HCT116 (cell line): ENCODE data around the gene BORCS5. TPM values are rescaled to one million over a fixed set of nuclear protein-coding genes. Genes with fewer than 3 reads are reported as not detected.

Experiments
- ATAC-seq: fragments of 200-7000 bp; cut with Tn5 transposase; 2 replicates; pipeline ENCODE4 v1.9.1; 2020; ENCODE audit warnings: mild to moderate bottlenecking, moderate library complexity
- BruUV-seq: library from RNA; stranded (reverse); fragments of 400-500 nt; replicated peaks from 2 replicates; lab custom pipeline; 2021; lab: Mats Ljungman, UMichigan
- CTCF ChIA-PET: fragments of 300-600 bp; sonication (Branson Sonifier 250); formaldehyde crosslinking; loops from one replicate; lab custom pipeline; 2021; ENCODE audit warnings: antibody characterized with exemption; lab: Charles Lee
- POLR2A ChIA-PET: fragments of 300-600, 350-600 bp; sonication (Branson Sonifier 250); formaldehyde crosslinking; loops from one replicate; lab custom pipeline; 2021; ENCODE audit warnings: antibody characterized with exemption; lab: Charles Lee
- RAD21 ChIA-PET, 2 experiments: fragments of 300-600 bp; sonication (Branson Sonifier 250); formaldehyde crosslinking; loops; one replicate each; lab custom pipeline; 2023; ENCODE audit warnings: low total read pairs in 2 of 2; ENCODE audit not compliant: uncharacterized antibody in 2 of 2, unreplicated experiment in 2 of 2, low non-redundant PET in 1 of 2; lab: Charles Lee
- DNase-seq: peaks from one replicate; pipeline ENCODE4 v3.0.0-alpha.2; 2010; ENCODE audit warnings: low read depth, low spot score
- H2AFZ ChIP-seq: fragments of 200-600 bp; shearing (Covaris generic), sonication (generic); 2 replicates; pipeline ENCODE4 v1.6.1; 2017; ENCODE audit warnings: low read depth, mixed run types, mixed read lengths, antibody characterized with exemption, low read length; ENCODE audit not compliant: poor library complexity, severe bottlenecking
- H3K27ac ChIP-seq: 2 replicates; pipeline ENCODE4 v1.5.1; 2012; ENCODE audit warnings: low read depth, low read length
- H3K27me3 ChIP-seq: fragments of 200-600 bp; sonication (generic); 2 replicates; pipeline ENCODE4 v1.6.1; 2016; ENCODE audit warnings: mixed run types, low read length, mixed read lengths; ENCODE audit not compliant: insufficient read depth
- H3K36me3 ChIP-seq, 2 experiments: fragments of 200-500 bp in 1 of 2; fragments of 200-600 bp in 1 of 2; sonication (Bioruptor generic) in 1 of 2; sonication (generic) in 1 of 2; 2 replicates each; pipeline versions ENCODE4 v1.5.1 to v1.6.1; 2014 to 2016; ENCODE audit warnings: low read length in 2 of 2, inconsistent platforms in 1 of 2, mixed read lengths in 1 of 2, mixed run types in 1 of 2; ENCODE audit not compliant: insufficient read depth in 2 of 2, control insufficient read depth in 1 of 2
- H3K4me1 ChIP-seq, 2 experiments: fragments of 200-600 bp in 1 of 2; sonication (generic) in 1 of 2; 2 replicates each; pipeline versions ENCODE4 v1.5.1 to v1.6.1; 2012 to 2017; ENCODE audit warnings: low read length in 2 of 2, inconsistent platforms in 1 of 2, mild to moderate bottlenecking in 1 of 2, mixed read lengths in 1 of 2, mixed run types in 1 of 2, moderate library complexity in 1 of 2; ENCODE audit not compliant: insufficient read depth in 2 of 2, control insufficient read depth in 1 of 2
- H3K4me2 ChIP-seq: fragments of 200-600 bp; sonication (generic); 2 replicates; pipeline ENCODE4 v1.6.1; 2017; ENCODE audit warnings: mixed run types, low read length, mixed read lengths
- H3K4me3 ChIP-seq, 2 experiments: fragments of 200-600 bp in 1 of 2; sonication (generic) in 1 of 2; replicated peaks in 1 of 2; 2 replicates each; pipeline ENCODE4 v1.5.1; 2011 to 2016; ENCODE audit warnings: low read length in 2 of 2, control low read depth in 1 of 2, low read depth in 1 of 2, mild to moderate bottlenecking in 1 of 2, mixed read lengths in 1 of 2, mixed run types in 1 of 2
- H3K79me2 ChIP-seq: fragments of 200-600 bp; sonication (generic); 2 replicates; pipeline ENCODE4 v1.6.1; 2017; ENCODE audit warnings: mild to moderate bottlenecking, mixed run types, low read length, moderate library complexity, mixed read lengths; ENCODE audit not compliant: insufficient read depth
- H3K9ac ChIP-seq: fragments of 200-600 bp; sonication (generic); 2 replicates; pipeline ENCODE4 v1.6.1; 2016; ENCODE audit warnings: low read length, mixed read lengths
- H3K9me2 ChIP-seq: fragments of 200-600 bp; sonication (generic), shearing (Covaris generic); 2 replicates; pipeline ENCODE4 v1.6.1; 2017; ENCODE audit warnings: mixed run types, mild to moderate bottlenecking, moderate library complexity; ENCODE audit not compliant: insufficient read depth
- H3K9me3 ChIP-seq, 2 experiments: fragments of 200-500 bp in 1 of 2; fragments of 200-600 bp in 1 of 2; sonication (Bioruptor generic) in 1 of 2; sonication (generic) in 1 of 2; 2 replicates each; pipeline ENCODE4 v1.6.1; 2014 to 2017; ENCODE audit warnings: low read length in 2 of 2, mixed read lengths in 2 of 2, inconsistent platforms in 1 of 2, low read depth in 1 of 2, mild to moderate bottlenecking in 1 of 2, mixed run types in 1 of 2, moderate library complexity in 1 of 2; ENCODE audit not compliant: control insufficient read depth in 1 of 2, insufficient read depth in 1 of 2
- H4K20me1 ChIP-seq: fragments of 200-600 bp; sonication (generic), shearing (Covaris generic); 2 replicates; pipeline ENCODE4 v1.6.1; 2017; ENCODE audit warnings: mixed run types, mild to moderate bottlenecking, moderate library complexity; ENCODE audit not compliant: insufficient read depth
- ELF1 ChIP-seq: IDR thresholded peaks from 2 replicates; pipeline ENCODE4 v1.6.1; 2012; ENCODE audit warnings: low read depth, borderline replicate concordance
- POLR2A ChIP-seq: IDR thresholded peaks from 2 replicates; pipeline ENCODE4 v1.7.0; 2011; ENCODE audit warnings: borderline replicate concordance; ENCODE audit not compliant: insufficient read depth, insufficient read length; ENCODE audit errors: extremely low read depth
- POLR2AphosphoS5 ChIP-seq: IDR thresholded peaks from 2 replicates; pipeline ENCODE4 v1.6.1; 2011; ENCODE audit warnings: mild to moderate bottlenecking, low read depth, low read length, moderate library complexity
- RAD21 ChIP-seq: IDR thresholded peaks from 2 replicates; pipeline ENCODE4 v1.6.1; 2012; ENCODE audit warnings: low read depth, mild to moderate bottlenecking
- SRF ChIP-seq: IDR thresholded peaks from 2 replicates; pipeline ENCODE4 v1.6.1; 2012; ENCODE audit warnings: low read depth
- TCF7L2 ChIP-seq: IDR thresholded peaks from 2 replicates; pipeline ENCODE4 v1.7.0; 2011; ENCODE audit warnings: borderline replicate concordance, inconsistent platforms; ENCODE audit not compliant: insufficient read depth, insufficient read length; ENCODE audit errors: extremely low read depth
- ZFX ChIP-seq: fragments of 450-650 bp; IDR thresholded peaks from 2 replicates; pipeline ENCODE4 v1.6.1; 2017
- intact Hi-C: fragments of 100-400 bp; cut with micrococcal nuclease; formaldehyde crosslinking; loops from 2 replicates; pipeline ENCODE4 v1.10.0; 2022
- total RNA-seq: library from RNA; stranded (reverse); gene quantifications from one replicate; pipeline ENCODE4 v1.2.1, GENCODE V29; 2021; ENCODE audit not compliant: unreplicated experiment
- TF ChIP-seq, protein P1 (sequence below), 3 experiments: fragments of 200-600 bp in 1 of 3; sonication (generic) in 1 of 3; IDR thresholded peaks in 2 of 3; conservative IDR thresholded peaks in 1 of 3; 2 replicates each; pipeline ENCODE4 v1.5.1; 2012 to 2017; ENCODE audit warnings: low read depth in 2 of 3, low read length in 2 of 3, antibody characterized with exemption in 1 of 3, borderline replicate concordance in 1 of 3, control low read depth in 1 of 3, mild to moderate bottlenecking in 1 of 3, mixed read lengths in 1 of 3, mixed run types in 1 of 3, moderate library complexity in 1 of 3; ENCODE audit not compliant: insufficient read depth in 1 of 3
- TF ChIP-seq, protein P2 (sequence below): IDR thresholded peaks from 2 replicates; pipeline ENCODE4 v1.6.1; 2012

Gene BORCS5
- total RNA-seq, 1 experiment from 2014 or later, result 8.7 TPM

DNA sequence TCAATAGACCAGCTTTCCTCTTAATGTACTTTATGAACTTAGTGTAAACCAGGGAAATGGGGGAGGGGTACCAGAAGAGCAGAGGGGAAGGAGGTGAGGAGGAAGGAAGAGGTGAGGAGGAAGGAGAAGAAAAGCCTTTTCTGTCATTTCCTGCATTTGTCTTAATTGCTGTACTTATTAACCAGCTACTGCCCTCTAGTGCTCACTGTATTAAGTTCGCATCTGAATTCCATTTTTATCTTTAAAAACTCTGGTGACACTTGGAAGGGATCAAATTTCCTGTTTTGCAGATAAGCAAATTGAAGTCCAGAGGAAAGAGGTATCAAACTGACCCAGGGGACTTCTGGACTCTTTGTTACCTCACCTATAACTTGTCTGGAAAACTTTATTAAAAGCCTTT lies 29.1 kb upstream of the BORCS5 start:
- DNase-seq, result peak; percentile 62
- no peak overlapping the region for H3K4me3 ChIP-seq
- no peaks in the 10 kb centered on the region for H3K9me3 ChIP-seq
- no peaks in the 10 kb centered on the region for H3K79me2 ChIP-seq
- peak overlapping the region; percentile 81 for H2AFZ ChIP-seq
- H3K4me1 ChIP-seq, result peaks cover 0 to 5% of the 10 kb centered on the region in 2 experiments; a peak in 1 of 4 replicates
- H3K36me3 ChIP-seq, result no peaks in the 10 kb centered on the region
- H4K20me1 ChIP-seq, result no peaks in the 10 kb centered on the region
- CTCF ChIA-PET, result interaction anchor here (0.7 to 3.0 kb wide), 15 partner anchors 9 to 410 kb away, joined by 3 to 22 read pairs (median 3); no protein-coding TSS in a partner anchor
- H3K27ac ChIP-seq, result no peak overlapping the region
- TF ChIP-seq RAD21 (peak; percentile 83), SRF (no peak), TCF7L2 (no peak), ELF1 (0 out of 2 replicates have a peak, but pooled peaks have one; percentile 15), ZFX (no peak), POLR2A (no peak), POLR2AphosphoS5 (no peak)
- TF ChIP-seq, protein P1, sequence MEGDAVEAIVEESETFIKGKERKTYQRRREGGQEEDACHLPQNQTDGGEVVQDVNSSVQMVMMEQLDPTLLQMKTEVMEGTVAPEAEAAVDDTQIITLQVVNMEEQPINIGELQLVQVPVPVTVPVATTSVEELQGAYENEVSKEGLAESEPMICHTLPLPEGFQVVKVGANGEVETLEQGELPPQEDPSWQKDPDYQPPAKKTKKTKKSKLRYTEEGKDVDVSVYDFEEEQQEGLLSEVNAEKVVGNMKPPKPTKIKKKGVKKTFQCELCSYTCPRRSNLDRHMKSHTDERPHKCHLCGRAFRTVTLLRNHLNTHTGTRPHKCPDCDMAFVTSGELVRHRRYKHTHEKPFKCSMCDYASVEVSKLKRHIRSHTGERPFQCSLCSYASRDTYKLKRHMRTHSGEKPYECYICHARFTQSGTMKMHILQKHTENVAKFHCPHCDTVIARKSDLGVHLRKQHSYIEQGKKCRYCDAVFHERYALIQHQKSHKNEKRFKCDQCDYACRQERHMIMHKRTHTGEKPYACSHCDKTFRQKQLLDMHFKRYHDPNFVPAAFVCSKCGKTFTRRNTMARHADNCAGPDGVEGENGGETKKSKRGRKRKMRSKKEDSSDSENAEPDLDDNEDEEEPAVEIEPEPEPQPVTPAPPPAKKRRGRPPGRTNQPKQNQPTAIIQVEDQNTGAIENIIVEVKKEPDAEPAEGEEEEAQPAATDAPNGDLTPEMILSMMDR (IDR thresholded peaks at IDR 0.05 in 2 of 3, conservative IDR thresholded peaks at IDR 0.05 in 1 of 3; ENCODE audit: borderline replicate concordance in 1 of 3, insufficient read depth in 1 of 3, low read depth in 2 of 3, low read length in 2 of 3), result peak; percentile 59 to 79 (median 78)
- TF ChIP-seq, protein P2, sequence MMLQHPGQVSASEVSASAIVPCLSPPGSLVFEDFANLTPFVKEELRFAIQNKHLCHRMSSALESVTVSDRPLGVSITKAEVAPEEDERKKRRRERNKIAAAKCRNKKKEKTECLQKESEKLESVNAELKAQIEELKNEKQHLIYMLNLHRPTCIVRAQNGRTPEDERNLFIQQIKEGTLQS, result no peak
- intact Hi-C loops, result loop anchor here (1.0 to 2.0 kb wide), 2 partner anchors 291 to 374 kb away; no protein-coding TSS in a partner anchor
- no peaks in the 10 kb centered on the region for H3K9me2 ChIP-seq
- POLR2A ChIA-PET, result no interaction called here
- peak overlapping the region; percentile 25; the same call in 1 of the 2 replicates for H3K4me2 ChIP-seq
- no TSS peak for BruUV-seq
- H3K27me3 ChIP-seq, result no peaks in the 10 kb centered on the region
- RAD21 ChIA-PET, result interaction anchor here (0.8 to 1.5 kb wide), 3 partner anchors 8 to 246 kb away, joined by 3 to 5 read pairs (median 3); no protein-coding TSS in a partner anchor
- peak; percentile 80 for ATAC-seq
- H3K9ac ChIP-seq, result no peak overlapping the region
